Esophagus squamous epithelium (tissue), 5 donors: ENCODE measurements around the gene ARIH1. TPM values are rescaled to one million over a fixed set of nuclear protein-coding genes. Genes with fewer than 3 reads are reported as not detected.

Experiments
- DNase-seq: peaks from one replicate; lab custom pipeline; 2025; lab: John Stamatoyannopoulos, UW
- H3K27ac ChIP-seq, 4 donors: fragments of 200-600 bp; sonication (generic); one replicate each; pipeline ENCODE4 v1.5.1; 2016 to 2019; ENCODE audit warnings: mild to moderate bottlenecking in 1 of 4
- H3K27me3 ChIP-seq, 4 donors: fragments of 200-600 bp; sonication (generic); 1 replicate in 3 of 4; 2 replicates in 1 of 4; pipeline versions ENCODE4 v1.5.1 to v1.6.0; 2017 to 2021; ENCODE audit warnings: antibody characterized with exemption in 1 of 4
- H3K36me3 ChIP-seq, 3 donors: fragments of 200-600 bp; sonication (generic); one replicate each; pipeline ENCODE4 v1.5.1; 2016 to 2019
- H3K4me1 ChIP-seq, 3 donors: fragments of 200-600 bp; sonication (generic); one replicate each; pipeline ENCODE4 v1.5.1; 2017 to 2019
- H3K4me3 ChIP-seq, 4 donors: fragments of 200-600 bp; sonication (generic); 1 replicate in 3 of 4; 2 replicates in 1 of 4; pipeline ENCODE4 v1.5.1; 2016 to 2019; ENCODE audit warnings: mild to moderate bottlenecking in 2 of 4, moderate library complexity in 1 of 4
- H3K9me3 ChIP-seq, 3 donors: fragments of 200-600 bp; sonication (generic); one replicate each; pipeline ENCODE4 v1.5.1; 2016 to 2019
- CTCF ChIP-seq, 6 experiments: fragments of 450-650 bp in 4 of 6; fragments of 200-600 bp in 2 of 6; sonication (generic) in 2 of 6; IDR thresholded peaks; one replicate each; pipeline ENCODE4 v1.5.1; 2016 to 2019; ENCODE audit warnings: antibody characterized with exemption in 6 of 6, mild to moderate bottlenecking in 4 of 6, moderate library complexity in 4 of 6
- POLR2A ChIP-seq, 4 donors: fragments of 450-650 bp; IDR thresholded peaks; one replicate each; pipeline ENCODE4 v1.6.1; 2017; ENCODE audit warnings: antibody characterized with exemption in 4 of 4, mild to moderate bottlenecking in 4 of 4, moderate library complexity in 3 of 4
- WGBS, 2 donors: methylation state at CpG; one replicate each; pipeline ENCODE4 v1.1.5; 2018; 5-methylcytosine and 5-hydroxymethylcytosine counted together
- intact Hi-C: fragments of 100-400 bp; cut with DNase I; formaldehyde crosslinking; loops from one replicate; pipeline ENCODE4 v1.15.0; 2022
- total RNA-seq, 4 donors: library from RNA; depleted of rRNA; stranded (reverse); fragments of >200 nt; gene quantifications; one replicate each; pipeline ENCODE4 v1.1.0, GENCODE V29; 2016
- donor health status: DM: yes; HTN: yes; CAD: no.

ARIH1 gene
- total RNA-seq, 4 donors from 2014 or later = 26.2 to 40.1 (median 36.6) TPM

GRCh38 chr15:72535911-72536310 lies 61.8 kb downstream of the ARIH1 start:
- Histone ChIP-seq H3K27me3 (no peaks in the 10 kb centered on the region), H3K4me3 (no peak overlapping the region), H3K36me3 (peaks cover 0 to 17% (median 0%) of the 10 kb centered on the region in 3 donors), H3K27ac (no peak overlapping the region), H3K9me3 (peaks cover 0 to 7% (median 5%) of the 10 kb centered on the region in 3 donors), H3K4me1 (peaks cover 0 to 11% (median 0%) of the 10 kb centered on the region in 3 donors)
- intact Hi-C loops = no loop called here
- 84 to 87% methylated on average over 3 of the region's 3 CpGs for WGBS, 2 donors
- no peak for DNase-seq
- TF ChIP-seq POLR2A (IDR thresholded peaks at IDR 0.05) (no peak), CTCF (IDR thresholded peaks at IDR 0.05) (no peak)

GRCh38 chr15:72536506-72536905 lies 62.4 kb downstream of the ARIH1 start:
- peaks cover 0 to 9% (median 9%) of the 10 kb centered on the region in 3 donors for H3K9me3 ChIP-seq
- H3K27me3 ChIP-seq = no peaks in the 10 kb centered on the region
- H3K4me1 ChIP-seq = peaks cover 0 to 11% (median 0%) of the 10 kb centered on the region in 3 donors
- H3K36me3 ChIP-seq = peaks cover 0 to 20% (median 0%) of the 10 kb centered on the region in 3 donors
- DNase-seq = no peak
- intact Hi-C loops = no loop called here
- no peak overlapping the region for H3K27ac ChIP-seq
- TF ChIP-seq CTCF (IDR thresholded peaks at IDR 0.05) = no peak
- TF ChIP-seq POLR2A (IDR thresholded peaks at IDR 0.05) = no peak
- H3K4me3 ChIP-seq = no peak overlapping the region
- WGBS, 2 donors = 80 to 85% methylated on average over 3 of the region's 3 CpGs

- no peak overlapping the region for H3K4me3 ChIP-seq
- peaks cover 0 to 11% (median 0%) of the 10 kb centered on the region in 3 donors for H3K4me1 ChIP-seq
- H3K27ac ChIP-seq = no peak overlapping the region
- no peaks in the 10 kb centered on the region for H3K27me3 ChIP-seq
- DNase-seq = no peak
- TF ChIP-seq POLR2A (IDR thresholded peaks at IDR 0.05) = no peak
- no peak for TF ChIP-seq CTCF (IDR thresholded peaks at IDR 0.05)
- H3K36me3 ChIP-seq = peaks cover 0 to 20% (median 0%) of the 10 kb centered on the region in 3 donors
- H3K9me3 ChIP-seq = peaks cover 0 to 9% (median 9%) of the 10 kb centered on the region in 3 donors
- intact Hi-C loops = no loop called here
Measured at GRCh38 chr15:72538931-72539330, 64.8 kb downstream of the ARIH1 start.

DNA sequence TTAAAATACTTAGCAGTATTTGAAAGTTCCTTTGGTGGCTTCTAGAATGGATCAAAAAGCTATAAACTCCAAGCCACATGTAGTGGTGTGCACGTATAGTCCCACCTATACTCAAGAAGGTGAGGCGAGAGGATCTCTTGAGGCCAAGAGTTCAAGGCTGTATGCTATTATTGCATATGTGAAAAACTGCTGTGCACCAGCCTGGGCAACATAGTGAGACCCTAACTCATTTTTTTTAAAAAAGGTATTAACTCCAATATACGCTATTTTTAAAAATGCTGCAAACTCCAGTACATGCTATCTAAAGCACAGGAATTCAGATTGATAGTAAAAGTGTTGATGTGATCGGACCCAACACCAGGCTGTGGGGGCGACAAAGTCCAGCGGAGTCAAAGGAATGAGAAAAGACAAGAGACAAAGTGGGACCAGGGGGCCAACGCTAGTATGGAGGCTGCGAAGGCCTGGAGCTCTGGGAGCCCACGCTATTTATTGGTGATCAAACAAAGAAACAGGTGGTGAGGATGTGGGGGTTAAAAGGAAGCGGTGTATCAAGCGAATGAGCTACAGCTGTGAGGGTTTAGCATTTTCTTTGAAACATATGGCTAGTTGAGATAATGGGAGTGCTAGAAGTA lies 66.6 kb downstream of the ARIH1 start:
- Histone ChIP-seq H3K9me3 (peaks cover 0 to 9% (median 9%) of the 10 kb centered on the region in 3 donors), H3K36me3 (peaks cover 0 to 33% (median 0%) of the 10 kb centered on the region in 3 donors), H3K27me3 (no peaks in the 10 kb centered on the region), H3K4me1 (peaks cover 0 to 11% (median 0%) of the 10 kb centered on the region in 3 donors), H3K4me3 (no peak overlapping the region), H3K27ac (no peak overlapping the region)
- intact Hi-C loops = no loop called here
- WGBS, 2 donors = 98 to 99% methylated on average over 11 of the region's 11 CpGs
- TF ChIP-seq CTCF (IDR thresholded peaks at IDR 0.05) = no peak
- no peak for TF ChIP-seq POLR2A (IDR thresholded peaks at IDR 0.05)
- DNase-seq = no peak

DNA sequence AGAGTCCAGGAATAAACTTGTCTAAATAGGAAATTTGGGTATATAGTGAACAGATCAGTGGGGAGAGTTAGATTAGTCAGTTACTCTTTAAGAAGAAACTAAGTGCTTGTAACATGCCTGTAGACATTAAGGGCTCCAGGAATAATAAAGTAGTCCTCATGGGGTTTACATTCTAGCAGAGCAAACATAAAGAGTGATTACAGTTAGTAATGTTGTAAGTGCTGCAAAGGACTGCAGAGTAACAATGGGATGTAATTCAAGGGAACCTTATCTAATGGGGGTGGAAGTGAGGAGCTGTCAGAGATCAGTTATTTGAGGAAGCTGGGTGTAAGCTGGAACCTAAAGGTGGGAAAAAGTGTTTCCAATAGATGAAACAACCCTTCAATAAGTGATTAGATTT lies 67.5 kb downstream of the ARIH1 start:
- peaks cover 0 to 43% (median 0%) of the 10 kb centered on the region in 3 donors for H3K36me3 ChIP-seq
- peaks cover 0 to 9% (median 9%) of the 10 kb centered on the region in 3 donors for H3K9me3 ChIP-seq
- TF ChIP-seq POLR2A (IDR thresholded peaks at IDR 0.05) (no peak), CTCF (IDR thresholded peaks at IDR 0.05) (no peak)
- intact Hi-C loops = no loop called here
- H3K4me3 ChIP-seq = no peak overlapping the region
- H3K27ac ChIP-seq = no peak overlapping the region
- DNase-seq = no peak
- H3K27me3 ChIP-seq = no peaks in the 10 kb centered on the region
- H3K4me1 ChIP-seq = peaks cover 0 to 1% (median 0%) of the 10 kb centered on the region in 3 donors
